HCT116 (cell line): ENCODE data around the gene MBOAT1. TPM values are rescaled to one million over a fixed set of nuclear protein-coding genes. Genes with fewer than 3 reads are reported as not detected.

Source experiments
- ATAC-seq: fragments of 200-7000 bp; cut with Tn5 transposase; 2 replicates; pipeline ENCODE4 v1.9.1; 2020; ENCODE audit warnings: mild to moderate bottlenecking, moderate library complexity
- BruUV-seq: library from RNA; stranded (reverse); fragments of 400-500 nt; replicated peaks from 2 replicates; lab custom pipeline; 2021; lab: Mats Ljungman, UMichigan
- CTCF ChIA-PET: fragments of 300-600 bp; sonication (Branson Sonifier 250); formaldehyde crosslinking; loops from one replicate; lab custom pipeline; 2021; ENCODE audit warnings: antibody characterized with exemption; lab: Charles Lee
- POLR2A ChIA-PET: fragments of 300-600, 350-600 bp; sonication (Branson Sonifier 250); formaldehyde crosslinking; loops from one replicate; lab custom pipeline; 2021; ENCODE audit warnings: antibody characterized with exemption; lab: Charles Lee
- RAD21 ChIA-PET, 2 experiments: fragments of 300-600 bp; sonication (Branson Sonifier 250); formaldehyde crosslinking; loops; one replicate each; lab custom pipeline; 2023; ENCODE audit warnings: low total read pairs in 2 of 2; ENCODE audit not compliant: uncharacterized antibody in 2 of 2, unreplicated experiment in 2 of 2, low non-redundant PET in 1 of 2; lab: Charles Lee
- DNase-seq: peaks from one replicate; pipeline ENCODE4 v3.0.0-alpha.2; 2010; ENCODE audit warnings: low read depth, low spot score
- H2AFZ ChIP-seq: fragments of 200-600 bp; shearing (Covaris generic), sonication (generic); 2 replicates; pipeline ENCODE4 v1.6.1; 2017; ENCODE audit warnings: low read depth, mixed run types, mixed read lengths, antibody characterized with exemption, low read length; ENCODE audit not compliant: poor library complexity, severe bottlenecking
- H3K27ac ChIP-seq: 2 replicates; pipeline ENCODE4 v1.5.1; 2012; ENCODE audit warnings: low read depth, low read length
- H3K27me3 ChIP-seq: fragments of 200-600 bp; sonication (generic); 2 replicates; pipeline ENCODE4 v1.6.1; 2016; ENCODE audit warnings: mixed run types, low read length, mixed read lengths; ENCODE audit not compliant: insufficient read depth
- H3K36me3 ChIP-seq, 2 experiments: fragments of 200-500 bp in 1 of 2; fragments of 200-600 bp in 1 of 2; sonication (Bioruptor generic) in 1 of 2; sonication (generic) in 1 of 2; 2 replicates each; pipeline versions ENCODE4 v1.5.1 to v1.6.1; 2014 to 2016; ENCODE audit warnings: low read length in 2 of 2, inconsistent platforms in 1 of 2, mixed read lengths in 1 of 2, mixed run types in 1 of 2; ENCODE audit not compliant: insufficient read depth in 2 of 2, control insufficient read depth in 1 of 2
- H3K4me1 ChIP-seq, 2 experiments: fragments of 200-600 bp in 1 of 2; sonication (generic) in 1 of 2; 2 replicates each; pipeline versions ENCODE4 v1.5.1 to v1.6.1; 2012 to 2017; ENCODE audit warnings: low read length in 2 of 2, inconsistent platforms in 1 of 2, mild to moderate bottlenecking in 1 of 2, mixed read lengths in 1 of 2, mixed run types in 1 of 2, moderate library complexity in 1 of 2; ENCODE audit not compliant: insufficient read depth in 2 of 2, control insufficient read depth in 1 of 2
- H3K4me2 ChIP-seq: fragments of 200-600 bp; sonication (generic); 2 replicates; pipeline ENCODE4 v1.6.1; 2017; ENCODE audit warnings: mixed run types, low read length, mixed read lengths
- H3K4me3 ChIP-seq, 2 experiments: fragments of 200-600 bp in 1 of 2; sonication (generic) in 1 of 2; replicated peaks in 1 of 2; 2 replicates each; pipeline ENCODE4 v1.5.1; 2011 to 2016; ENCODE audit warnings: low read length in 2 of 2, control low read depth in 1 of 2, low read depth in 1 of 2, mild to moderate bottlenecking in 1 of 2, mixed read lengths in 1 of 2, mixed run types in 1 of 2
- H3K79me2 ChIP-seq: fragments of 200-600 bp; sonication (generic); 2 replicates; pipeline ENCODE4 v1.6.1; 2017; ENCODE audit warnings: mild to moderate bottlenecking, mixed run types, low read length, moderate library complexity, mixed read lengths; ENCODE audit not compliant: insufficient read depth
- H3K9ac ChIP-seq: fragments of 200-600 bp; sonication (generic); 2 replicates; pipeline ENCODE4 v1.6.1; 2016; ENCODE audit warnings: low read length, mixed read lengths
- H3K9me2 ChIP-seq: fragments of 200-600 bp; sonication (generic), shearing (Covaris generic); 2 replicates; pipeline ENCODE4 v1.6.1; 2017; ENCODE audit warnings: mixed run types, mild to moderate bottlenecking, moderate library complexity; ENCODE audit not compliant: insufficient read depth
- H3K9me3 ChIP-seq, 2 experiments: fragments of 200-500 bp in 1 of 2; fragments of 200-600 bp in 1 of 2; sonication (Bioruptor generic) in 1 of 2; sonication (generic) in 1 of 2; 2 replicates each; pipeline ENCODE4 v1.6.1; 2014 to 2017; ENCODE audit warnings: low read length in 2 of 2, mixed read lengths in 2 of 2, inconsistent platforms in 1 of 2, low read depth in 1 of 2, mild to moderate bottlenecking in 1 of 2, mixed run types in 1 of 2, moderate library complexity in 1 of 2; ENCODE audit not compliant: control insufficient read depth in 1 of 2, insufficient read depth in 1 of 2
- H4K20me1 ChIP-seq: fragments of 200-600 bp; sonication (generic), shearing (Covaris generic); 2 replicates; pipeline ENCODE4 v1.6.1; 2017; ENCODE audit warnings: mixed run types, mild to moderate bottlenecking, moderate library complexity; ENCODE audit not compliant: insufficient read depth
- CBX3 ChIP-seq: IDR thresholded peaks from 2 replicates; pipeline ENCODE4 v1.6.1; 2012; ENCODE audit warnings: low read depth
- CEBPB ChIP-seq: IDR thresholded peaks from 2 replicates; pipeline ENCODE4 v1.6.1; 2012; ENCODE audit warnings: low read depth
- EGR1 ChIP-seq: IDR thresholded peaks from 2 replicates; pipeline ENCODE4 v1.6.1; 2012; ENCODE audit warnings: low read depth
- ELF1 ChIP-seq: IDR thresholded peaks from 2 replicates; pipeline ENCODE4 v1.6.1; 2012; ENCODE audit warnings: low read depth, borderline replicate concordance
- EZH2 ChIP-seq: fragments of 200-600 bp; sonication (generic); IDR thresholded peaks from 2 replicates; pipeline ENCODE4 v1.6.1; 2017; ENCODE audit warnings: antibody characterized with exemption, mixed run types
- EZH2phosphoT487 ChIP-seq: fragments of 200-600 bp; IDR thresholded peaks from 2 replicates; pipeline ENCODE4 v1.6.1; 2018; ENCODE audit warnings: antibody characterized with exemption, borderline replicate concordance
- FOSL1 ChIP-seq: IDR thresholded peaks from 2 replicates; pipeline ENCODE4 v1.6.1; 2012; ENCODE audit warnings: low read depth
- JUND ChIP-seq: IDR thresholded peaks from 2 replicates; pipeline ENCODE4 v1.6.1; 2012
- POLR2A ChIP-seq: IDR thresholded peaks from 2 replicates; pipeline ENCODE4 v1.7.0; 2011; ENCODE audit warnings: borderline replicate concordance; ENCODE audit not compliant: insufficient read depth, insufficient read length; ENCODE audit errors: extremely low read depth
- POLR2AphosphoS5 ChIP-seq: IDR thresholded peaks from 2 replicates; pipeline ENCODE4 v1.6.1; 2011; ENCODE audit warnings: mild to moderate bottlenecking, low read depth, low read length, moderate library complexity
- SIN3A ChIP-seq: IDR thresholded peaks from 2 replicates; pipeline ENCODE4 v1.6.1; 2012; ENCODE audit warnings: low read depth
- SRF ChIP-seq: IDR thresholded peaks from 2 replicates; pipeline ENCODE4 v1.6.1; 2012; ENCODE audit warnings: low read depth
- TCF7L2 ChIP-seq: IDR thresholded peaks from 2 replicates; pipeline ENCODE4 v1.7.0; 2011; ENCODE audit warnings: borderline replicate concordance, inconsistent platforms; ENCODE audit not compliant: insufficient read depth, insufficient read length; ENCODE audit errors: extremely low read depth
- YY1 ChIP-seq: IDR thresholded peaks from 2 replicates; pipeline ENCODE4 v1.6.1; 2011; ENCODE audit warnings: low read length, low read depth, moderate library complexity, mild to moderate bottlenecking; ENCODE audit not compliant: insufficient replicate concordance; ENCODE audit errors: extremely low read depth
- ZFX ChIP-seq: fragments of 450-650 bp; IDR thresholded peaks from 2 replicates; pipeline ENCODE4 v1.6.1; 2017
- ZNF274 ChIP-seq: fragments of 200-500 bp; sonication (Bioruptor generic); IDR thresholded peaks from 2 replicates; pipeline ENCODE4 v1.6.1; 2014; ENCODE audit warnings: mild to moderate bottlenecking, low read depth, low read length, inconsistent platforms
- intact Hi-C: fragments of 100-400 bp; cut with micrococcal nuclease; formaldehyde crosslinking; loops from 2 replicates; pipeline ENCODE4 v1.10.0; 2022
- total RNA-seq: library from RNA; stranded (reverse); gene quantifications from one replicate; pipeline ENCODE4 v1.2.1, GENCODE V29; 2021; ENCODE audit not compliant: unreplicated experiment
- TF ChIP-seq, protein P1 (sequence below): IDR thresholded peaks from 2 replicates; pipeline ENCODE4 v1.6.1; 2011; ENCODE audit warnings: mild to moderate bottlenecking, low read length, moderate library complexity; ENCODE audit not compliant: insufficient replicate concordance; ENCODE audit errors: extremely low read depth
- TF ChIP-seq, protein P2 (sequence below): IDR thresholded peaks from 2 replicates; pipeline ENCODE4 v1.6.1; 2012
- TF ChIP-seq, protein P3 (sequence below), 3 experiments: fragments of 200-600 bp in 1 of 3; sonication (generic) in 1 of 3; IDR thresholded peaks in 2 of 3; conservative IDR thresholded peaks in 1 of 3; 2 replicates each; pipeline ENCODE4 v1.5.1; 2012 to 2017; ENCODE audit warnings: low read depth in 2 of 3, low read length in 2 of 3, antibody characterized with exemption in 1 of 3, borderline replicate concordance in 1 of 3, control low read depth in 1 of 3, mild to moderate bottlenecking in 1 of 3, mixed read lengths in 1 of 3, mixed run types in 1 of 3, moderate library complexity in 1 of 3; ENCODE audit not compliant: insufficient read depth in 1 of 3

MBOAT1 gene
- total RNA-seq, 1 experiment from 2014 or later: 11.7 TPM

DNA sequence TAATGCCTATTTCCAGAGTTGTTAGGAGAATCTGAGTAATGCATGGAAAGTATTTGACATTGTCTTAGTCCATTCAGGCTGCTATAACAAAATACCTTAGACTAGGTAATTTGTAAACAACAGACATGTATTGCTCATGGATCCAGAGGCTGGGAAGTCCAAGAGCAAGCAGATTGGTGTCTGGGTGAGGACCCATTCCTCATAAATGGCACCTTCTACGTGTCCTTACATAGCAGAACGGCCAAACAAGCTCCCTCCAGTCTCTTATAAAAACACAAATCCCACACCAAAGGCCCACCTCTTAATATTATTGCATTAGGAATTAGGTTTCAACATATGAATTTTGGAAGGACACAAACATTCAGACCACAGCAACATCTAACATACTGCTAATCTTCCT is 30.2 kb downstream of the MBOAT1 start:
- no peak overlapping the region for H2AFZ ChIP-seq
- H3K27ac ChIP-seq: no peak overlapping the region
- no peak for TF ChIP-seq ELF1
- TF ChIP-seq CEBPB: no peak
- TF ChIP-seq, all 23 proteins: peak for 0
- POLR2A ChIA-PET: no interaction called here
- H3K36me3 ChIP-seq: no peaks in the 10 kb centered on the region
- ATAC-seq: no peak
- H3K4me2 ChIP-seq: no peak overlapping the region
- no peaks in the 10 kb centered on the region for H4K20me1 ChIP-seq
- no peaks in the 10 kb centered on the region for H3K27me3 ChIP-seq
- no peaks in the 10 kb centered on the region for H3K9me3 ChIP-seq
- no peaks in the 10 kb centered on the region for H3K9me2 ChIP-seq
- intact Hi-C loops: no loop called here
- no peak overlapping the region for H3K9ac ChIP-seq
- H3K4me1 ChIP-seq: peaks cover 11 to 12% of the 10 kb centered on the region in 2 experiments; a peak in 3 of 4 replicates
- RAD21 ChIA-PET: no interaction called here
- no peak for DNase-seq
- CTCF ChIA-PET: no interaction called here
- H3K79me2 ChIP-seq: no peaks in the 10 kb centered on the region; the same call in 1 of the 2 replicates
- BruUV-seq: no TSS peak
- no peak overlapping the region for H3K4me3 ChIP-seq

DNA sequence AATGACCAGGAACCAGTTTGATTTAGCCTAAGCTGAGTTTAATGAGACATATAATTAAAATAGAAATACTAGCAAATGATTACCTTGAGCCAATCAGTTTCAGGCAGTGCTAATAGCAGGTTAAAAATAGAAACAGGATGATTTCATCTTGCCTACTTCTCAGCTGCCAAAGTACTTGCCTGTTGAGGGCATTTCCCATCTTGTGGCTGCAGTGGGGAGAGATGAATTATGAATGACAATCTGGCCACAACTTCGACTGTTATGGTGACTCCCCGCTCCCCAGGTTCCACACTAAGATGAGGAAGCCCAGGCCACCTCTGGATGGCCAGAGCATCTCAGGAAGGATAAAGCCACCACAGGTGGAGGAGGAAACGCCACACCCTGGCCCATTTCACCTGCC is 31.3 kb downstream of the MBOAT1 start:
- no TSS peak for BruUV-seq
- Histone ChIP-seq H4K20me1 (no peaks in the 10 kb centered on the region), H3K27ac (no peak overlapping the region), H3K4me3 (no peak overlapping the region), H3K36me3 (no peaks in the 10 kb centered on the region), H3K79me2 (no peaks in the 10 kb centered on the region; the same call in 1 of the 2 replicates), H3K9me3 (no peaks in the 10 kb centered on the region), H3K27me3 (no peaks in the 10 kb centered on the region), H2AFZ (no peak overlapping the region), H3K9ac (no peak overlapping the region), H3K9me2 (no peaks in the 10 kb centered on the region), H3K4me1 (peaks cover 11 to 12% of the 10 kb centered on the region in 2 experiments; a peak in 3 of 4 replicates), H3K4me2 (no peak overlapping the region)
- intact Hi-C loops: no loop called here
- POLR2A ChIA-PET: no interaction called here
- CTCF ChIA-PET: no interaction called here
- TF ChIP-seq SRF: no peak
- no peak for TF ChIP-seq FOSL1
- no peak for TF ChIP-seq EZH2phosphoT487
- TF ChIP-seq TCF7L2: no peak
- TF ChIP-seq SIN3A: no peak
- TF ChIP-seq, protein P1, sequence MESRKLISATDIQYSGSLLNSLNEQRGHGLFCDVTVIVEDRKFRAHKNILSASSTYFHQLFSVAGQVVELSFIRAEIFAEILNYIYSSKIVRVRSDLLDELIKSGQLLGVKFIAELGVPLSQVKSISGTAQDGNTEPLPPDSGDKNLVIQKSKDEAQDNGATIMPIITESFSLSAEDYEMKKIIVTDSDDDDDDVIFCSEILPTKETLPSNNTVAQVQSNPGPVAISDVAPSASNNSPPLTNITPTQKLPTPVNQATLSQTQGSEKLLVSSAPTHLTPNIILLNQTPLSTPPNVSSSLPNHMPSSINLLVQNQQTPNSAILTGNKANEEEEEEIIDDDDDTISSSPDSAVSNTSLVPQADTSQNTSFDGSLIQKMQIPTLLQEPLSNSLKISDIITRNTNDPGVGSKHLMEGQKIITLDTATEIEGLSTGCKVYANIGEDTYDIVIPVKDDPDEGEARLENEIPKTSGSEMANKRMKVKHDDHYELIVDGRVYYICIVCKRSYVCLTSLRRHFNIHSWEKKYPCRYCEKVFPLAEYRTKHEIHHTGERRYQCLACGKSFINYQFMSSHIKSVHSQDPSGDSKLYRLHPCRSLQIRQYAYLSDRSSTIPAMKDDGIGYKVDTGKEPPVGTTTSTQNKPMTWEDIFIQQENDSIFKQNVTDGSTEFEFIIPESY: no peak
- TF ChIP-seq CBX3: no peak
- TF ChIP-seq YY1: no peak
- TF ChIP-seq ZNF274: no peak
- TF ChIP-seq EGR1: no peak
- no peak for TF ChIP-seq EZH2
- no peak for TF ChIP-seq CEBPB
- TF ChIP-seq ZFX: no peak
- no peak for TF ChIP-seq POLR2A
- TF ChIP-seq, protein P2, sequence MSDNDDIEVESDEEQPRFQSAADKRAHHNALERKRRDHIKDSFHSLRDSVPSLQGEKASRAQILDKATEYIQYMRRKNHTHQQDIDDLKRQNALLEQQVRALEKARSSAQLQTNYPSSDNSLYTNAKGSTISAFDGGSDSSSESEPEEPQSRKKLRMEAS: no peak
- TF ChIP-seq JUND: no peak
- TF ChIP-seq, protein P3, sequence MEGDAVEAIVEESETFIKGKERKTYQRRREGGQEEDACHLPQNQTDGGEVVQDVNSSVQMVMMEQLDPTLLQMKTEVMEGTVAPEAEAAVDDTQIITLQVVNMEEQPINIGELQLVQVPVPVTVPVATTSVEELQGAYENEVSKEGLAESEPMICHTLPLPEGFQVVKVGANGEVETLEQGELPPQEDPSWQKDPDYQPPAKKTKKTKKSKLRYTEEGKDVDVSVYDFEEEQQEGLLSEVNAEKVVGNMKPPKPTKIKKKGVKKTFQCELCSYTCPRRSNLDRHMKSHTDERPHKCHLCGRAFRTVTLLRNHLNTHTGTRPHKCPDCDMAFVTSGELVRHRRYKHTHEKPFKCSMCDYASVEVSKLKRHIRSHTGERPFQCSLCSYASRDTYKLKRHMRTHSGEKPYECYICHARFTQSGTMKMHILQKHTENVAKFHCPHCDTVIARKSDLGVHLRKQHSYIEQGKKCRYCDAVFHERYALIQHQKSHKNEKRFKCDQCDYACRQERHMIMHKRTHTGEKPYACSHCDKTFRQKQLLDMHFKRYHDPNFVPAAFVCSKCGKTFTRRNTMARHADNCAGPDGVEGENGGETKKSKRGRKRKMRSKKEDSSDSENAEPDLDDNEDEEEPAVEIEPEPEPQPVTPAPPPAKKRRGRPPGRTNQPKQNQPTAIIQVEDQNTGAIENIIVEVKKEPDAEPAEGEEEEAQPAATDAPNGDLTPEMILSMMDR (IDR thresholded peaks at IDR 0.05 in 2 of 3, conservative IDR thresholded peaks at IDR 0.05 in 1 of 3; ENCODE audit: borderline replicate concordance in 1 of 3, insufficient read depth in 1 of 3, low read depth in 2 of 3, low read length in 2 of 3): no peak
- no peak for TF ChIP-seq ELF1
- no peak for TF ChIP-seq POLR2AphosphoS5
- ATAC-seq (no peak), DNase-seq (no peak)
- RAD21 ChIA-PET: no interaction called here
